Duodenal mucosa (tissue), 2 donors: Measurements from ENCODE around the gene RHOU.

Experiments
- H3K27ac ChIP-seq: one replicate; pipeline ENCODE4 v1.7.0; 2013; ENCODE audit warnings: low read depth, low read length
- H3K27me3 ChIP-seq, 2 donors: one replicate each; pipeline ENCODE4 v1.7.0; 2013; ENCODE audit warnings: low read length in 2 of 2, control low read depth in 1 of 2; ENCODE audit not compliant: insufficient read depth in 2 of 2, control insufficient read depth in 1 of 2
- H3K36me3 ChIP-seq, 2 donors: one replicate each; pipeline ENCODE4 v1.7.0; 2013; ENCODE audit warnings: low read length in 2 of 2, control low read depth in 1 of 2; ENCODE audit not compliant: insufficient read depth in 2 of 2, control insufficient read depth in 1 of 2
- H3K4me1 ChIP-seq, 2 donors: one replicate each; pipeline ENCODE4 v1.7.0; 2013; ENCODE audit warnings: low read length in 2 of 2, control low read depth in 1 of 2; ENCODE audit not compliant: insufficient read depth in 2 of 2, control insufficient read depth in 1 of 2
- H3K4me3 ChIP-seq, 2 donors: one replicate each; pipeline ENCODE4 v1.7.0; 2013; ENCODE audit warnings: low read length in 2 of 2, low read depth in 1 of 2
- H3K9ac ChIP-seq, 2 donors: one replicate each; pipeline ENCODE4 v1.7.0; 2013; ENCODE audit warnings: low read length in 2 of 2, low read depth in 1 of 2
- H3K9me3 ChIP-seq, 2 donors: one replicate each; pipeline ENCODE4 v1.7.0; 2013; ENCODE audit warnings: low read length in 2 of 2, control low read depth in 1 of 2; ENCODE audit not compliant: control insufficient read depth in 1 of 2

The RHOU gene

GRCh38 chr1:228794173-228794572 is 58.9 kb downstream of the RHOU start:
- Histone ChIP-seq H3K9ac (no peak overlapping the region), H3K27me3 (no peaks in the 10 kb centered on the region), H3K4me1 (no peaks in the 10 kb centered on the region), H3K27ac (no peak overlapping the region), H3K4me3 (no peak overlapping the region), H3K9me3 (no peaks in the 10 kb centered on the region), H3K36me3 (no peaks in the 10 kb centered on the region)

DNA sequence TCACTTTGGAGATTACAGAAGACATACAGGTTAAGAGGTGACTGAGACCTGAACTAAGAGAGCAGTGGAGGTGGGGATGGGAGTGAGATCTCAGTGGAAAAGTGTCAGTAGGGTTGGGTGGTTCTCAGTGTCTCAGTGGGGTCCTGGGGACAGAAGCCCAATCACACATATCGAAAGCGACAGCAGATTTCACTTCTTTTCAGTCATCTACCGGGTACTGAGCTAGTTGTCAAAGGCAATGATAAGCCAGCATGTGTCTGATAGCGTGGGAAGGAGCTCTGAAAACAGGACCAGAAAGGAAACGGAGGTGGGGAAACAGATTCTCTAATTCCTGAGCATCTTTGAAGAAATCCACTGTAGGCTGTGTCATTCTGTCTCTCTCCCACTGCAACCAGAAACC is 59.5 kb downstream of the RHOU start:
- Histone ChIP-seq H3K9me3 (no peaks in the 10 kb centered on the region), H3K27ac (no peak overlapping the region), H3K4me3 (no peak overlapping the region), H3K36me3 (no peaks in the 10 kb centered on the region), H3K27me3 (no peaks in the 10 kb centered on the region), H3K4me1 (no peaks in the 10 kb centered on the region), H3K9ac (no peak overlapping the region)

DNA sequence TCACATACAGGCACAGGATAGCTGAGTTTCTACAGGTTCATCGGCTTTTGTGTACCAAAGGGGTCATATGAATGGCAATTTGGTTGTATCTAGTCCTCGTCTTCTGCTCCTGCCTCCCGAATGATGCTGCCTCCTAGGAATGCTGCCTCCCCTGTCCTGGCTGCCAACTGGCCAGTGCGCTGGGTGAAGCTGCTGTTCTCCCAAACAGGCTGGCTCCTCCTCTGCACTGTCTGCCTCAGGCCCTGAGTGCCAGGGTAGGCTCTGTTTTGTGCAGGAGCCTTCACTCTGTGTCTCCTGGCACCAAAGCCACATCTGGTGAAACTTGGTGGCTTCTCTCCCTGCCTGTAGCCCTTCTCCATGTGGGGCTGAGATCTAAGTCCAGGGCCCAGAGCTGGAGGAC is 60.3 kb downstream of the RHOU start:
- no peaks in the 10 kb centered on the region for H3K9me3 ChIP-seq
- no peaks in the 10 kb centered on the region for H3K4me1 ChIP-seq
- no peaks in the 10 kb centered on the region for H3K27me3 ChIP-seq
- H3K4me3 ChIP-seq = no peak overlapping the region
- H3K9ac ChIP-seq = no peak overlapping the region
- no peaks in the 10 kb centered on the region for H3K36me3 ChIP-seq
- H3K27ac ChIP-seq = no peak overlapping the region
